IgD-negative memory B cell (primary cell): Measurements from ENCODE around the gene SLC30A4. TPM values are rescaled to one million over a fixed set of nuclear protein-coding genes. Genes with fewer than 3 reads are reported as not detected.

ENCODE experiments used
- H3K27ac Mint-ChIP-seq, 3 donors: one replicate each; pipeline ENCODE4 v1.8.0; 2020 to 2022; ENCODE audit warnings: mild to moderate bottlenecking in 3 of 3, mixed read lengths in 3 of 3, moderate library complexity in 1 of 3
- H3K27me3 Mint-ChIP-seq: one replicate; pipeline ENCODE4 v1.8.0; 2021; ENCODE audit warnings: mixed read lengths
- H3K36me3 Mint-ChIP-seq: one replicate; pipeline ENCODE4 v1.8.0; 2020; ENCODE audit warnings: mild to moderate bottlenecking, mixed read lengths
- H3K4me1 Mint-ChIP-seq, 3 donors: one replicate each; pipeline ENCODE4 v1.8.0; 2020 to 2022; ENCODE audit warnings: mixed read lengths in 3 of 3, mild to moderate bottlenecking in 1 of 3
- H3K4me3 Mint-ChIP-seq, 4 donors: one replicate each; pipeline ENCODE4 v1.8.0; 2020 to 2022; ENCODE audit warnings: mild to moderate bottlenecking in 4 of 4, mixed read lengths in 4 of 4, moderate library complexity in 3 of 4
- H3K9me3 Mint-ChIP-seq, 3 donors: one replicate each; pipeline ENCODE4 v1.8.0; 2020 to 2021; ENCODE audit warnings: mixed read lengths in 3 of 3, mild to moderate bottlenecking in 1 of 3
- polyA plus RNA-seq: library from polyadenylated mRNA; unstranded; fragments of 300-500 nt; fragmentation: Illumina TruSeq; gene quantifications from one replicate; pipeline ENCODE4 v1.2.3, GENCODE V29; 2021

Gene SLC30A4
- polyA plus RNA-seq, 1 donor from 2014 or later = 7.1 TPM

GRCh38 chr15:45476410-45476809 lies 46.1 kb downstream of the SLC30A4 start:
- Mint-ChIP-seq H3K27ac (peak overlapping the region in 1 of 3 donors; percentile 59), H3K9me3 (no peaks in the 10 kb centered on the region), H3K27me3 (peaks cover 4% of the 10 kb centered on the region), H3K4me1 (no peaks in the 10 kb centered on the region), H3K4me3 (no peak overlapping the region), H3K36me3 (peaks cover 5% of the 10 kb centered on the region)

DNA sequence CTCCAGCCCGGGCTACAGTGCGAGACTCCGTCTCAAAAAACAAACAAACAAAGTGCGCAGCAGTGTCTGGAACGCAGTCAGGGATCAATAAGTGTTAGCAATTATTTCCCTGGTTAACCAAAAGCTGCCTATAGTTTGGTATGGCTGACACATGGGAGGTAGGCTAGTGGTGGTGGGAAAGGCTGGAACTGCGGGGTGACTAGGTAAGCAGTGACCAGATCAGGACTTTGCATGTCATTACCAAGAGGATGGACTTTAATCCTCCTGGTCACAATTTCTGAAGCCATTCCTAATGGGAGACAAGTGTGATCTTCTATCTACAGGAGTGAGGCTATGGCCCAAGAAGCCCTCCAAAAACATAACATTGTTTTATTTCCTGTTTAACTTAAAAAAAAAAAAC lies 47.8 kb downstream of the SLC30A4 start:
- Mint-ChIP-seq H3K4me1 (no peaks in the 10 kb centered on the region), H3K27ac (no peak overlapping the region), H3K36me3 (no peaks in the 10 kb centered on the region), H3K27me3 (peaks cover 4% of the 10 kb centered on the region), H3K9me3 (no peaks in the 10 kb centered on the region), H3K4me3 (no peak overlapping the region)

GRCh38 chr15:45473068-45473467 lies 49.5 kb downstream of the SLC30A4 start:
- no peaks in the 10 kb centered on the region for H3K4me1 Mint-ChIP-seq
- H3K36me3 Mint-ChIP-seq = no peaks in the 10 kb centered on the region
- H3K27me3 Mint-ChIP-seq = peaks cover 4% of the 10 kb centered on the region
- no peak overlapping the region for H3K4me3 Mint-ChIP-seq
- H3K9me3 Mint-ChIP-seq = no peaks in the 10 kb centered on the region
- H3K27ac Mint-ChIP-seq = no peak overlapping the region

- Mint-ChIP-seq H3K27ac (no peak overlapping the region), H3K9me3 (no peaks in the 10 kb centered on the region), H3K27me3 (peaks cover 7% of the 10 kb centered on the region), H3K4me3 (no peak overlapping the region), H3K36me3 (no peaks in the 10 kb centered on the region), H3K4me1 (no peaks in the 10 kb centered on the region)
Measured at GRCh38 chr15:45471151-45471550, 51.4 kb downstream of the SLC30A4 start.

DNA sequence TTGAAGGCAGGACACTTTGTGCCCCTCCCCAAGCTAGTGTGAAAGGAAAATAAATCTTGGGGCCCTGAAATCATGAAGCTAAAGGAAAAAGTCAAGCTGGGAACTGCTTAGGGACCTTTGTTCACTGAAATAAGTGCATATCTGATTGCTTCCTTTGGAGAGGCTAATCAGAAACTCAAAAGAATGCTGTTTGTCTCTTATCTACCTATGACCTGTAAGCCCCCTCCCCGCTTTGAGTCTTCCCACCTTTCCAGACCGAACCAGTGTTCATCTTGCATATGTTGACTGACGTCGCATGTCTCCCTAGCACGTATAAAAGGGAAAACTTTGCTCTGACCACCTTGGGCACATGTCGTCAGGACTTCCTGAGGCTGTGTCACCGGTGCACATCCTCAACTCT lies 53.1 kb downstream of the SLC30A4 start:
- Mint-ChIP-seq H3K36me3 (no peaks in the 10 kb centered on the region), H3K9me3 (no peaks in the 10 kb centered on the region), H3K4me1 (no peaks in the 10 kb centered on the region), H3K27me3 (peaks cover 7% of the 10 kb centered on the region), H3K27ac (peak overlapping the region in 1 of 3 donors; percentile 50), H3K4me3 (no peak overlapping the region)

DNA sequence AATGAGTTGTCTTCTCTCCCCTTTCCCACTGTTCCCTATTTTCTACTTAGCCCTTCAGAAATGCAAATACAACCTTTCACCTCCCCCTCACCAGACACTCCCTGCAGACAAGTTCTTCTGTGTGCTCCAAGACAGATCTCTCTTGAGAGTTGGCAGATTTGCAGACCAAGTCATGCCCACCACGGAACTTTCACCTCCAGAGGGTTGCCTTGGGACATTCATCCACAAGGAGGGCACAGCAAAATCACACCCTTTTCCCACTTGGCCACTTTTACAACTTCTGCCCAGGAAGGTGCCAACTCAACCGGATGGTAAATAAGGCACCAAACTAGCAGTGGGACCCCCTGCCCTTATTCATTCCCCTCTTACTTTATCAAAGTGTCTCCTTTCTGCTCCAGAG lies 53.5 kb downstream of the SLC30A4 start:
- no peaks in the 10 kb centered on the region for H3K36me3 Mint-ChIP-seq
- H3K4me1 Mint-ChIP-seq = no peaks in the 10 kb centered on the region
- no peak overlapping the region for H3K27ac Mint-ChIP-seq
- H3K9me3 Mint-ChIP-seq = no peaks in the 10 kb centered on the region
- H3K27me3 Mint-ChIP-seq = peaks cover 7% of the 10 kb centered on the region
- peak overlapping the region in 1 of 4 donors; percentile 9 for H3K4me3 Mint-ChIP-seq

GRCh38 chr15:45468294-45468693 lies 54.3 kb downstream of the SLC30A4 start:
- no peak overlapping the region for H3K27ac Mint-ChIP-seq

DNA sequence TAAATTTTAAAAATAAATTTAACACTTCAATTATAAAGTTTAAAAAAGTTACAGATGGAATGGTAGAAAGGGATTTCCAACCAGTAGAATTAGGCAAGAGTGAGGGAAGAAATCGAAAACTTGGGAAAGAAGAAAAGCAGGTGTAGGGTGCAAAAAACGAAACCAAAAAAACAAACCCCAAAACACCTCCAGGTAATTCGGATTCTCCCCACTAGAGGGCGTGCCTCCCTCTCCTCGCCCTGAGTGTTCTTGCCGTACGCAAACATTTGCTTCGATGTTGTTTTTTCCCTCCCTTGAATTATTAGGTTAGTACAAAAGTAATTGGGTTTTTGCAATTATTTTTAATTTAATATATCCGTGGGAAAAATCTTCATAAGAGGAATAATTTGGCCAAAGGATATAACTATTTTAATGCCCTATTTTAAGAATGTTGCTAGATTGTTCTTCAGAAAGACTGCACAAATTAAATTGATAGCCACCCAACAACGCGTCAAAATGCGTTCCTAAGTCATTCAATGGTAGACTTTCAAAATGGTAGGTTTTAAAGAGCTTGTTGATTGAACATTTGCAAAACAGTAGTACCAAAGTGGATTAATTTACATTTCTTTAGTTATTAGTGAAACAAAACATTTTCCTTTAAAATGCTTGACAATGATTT lies 63.7 kb downstream of the SLC30A4 start:
- peaks cover 0 to under 1% (median 0%) of the 10 kb centered on the region in 3 donors for H3K9me3 Mint-ChIP-seq
- H3K27me3 Mint-ChIP-seq = no peaks in the 10 kb centered on the region
- peak overlapping the region in 2 of 3 donors; percentile 18 to 75 for H3K27ac Mint-ChIP-seq
- H3K4me3 Mint-ChIP-seq = peak overlapping the region in 2 of 4 donors; percentile 61 to 91
- H3K4me1 Mint-ChIP-seq = peaks cover 15 to 29% (median 27%) of the 10 kb centered on the region in 3 donors
- H3K36me3 Mint-ChIP-seq = no peaks in the 10 kb centered on the region

More at GRCh38 chr15:45468294-45468693, 54.3 kb downstream of the SLC30A4 start:
- Mint-ChIP-seq H3K4me1 (no peaks in the 10 kb centered on the region), H3K9me3 (peaks cover 0 to 2% (median 0%) of the 10 kb centered on the region in 3 donors), H3K27me3 (peaks cover 7% of the 10 kb centered on the region), H3K36me3 (no peaks in the 10 kb centered on the region), H3K4me3 (peak overlapping the region in 2 of 4 donors; percentile 50 to 65)

- H3K4me1 Mint-ChIP-seq = peaks cover 15 to 29% (median 27%) of the 10 kb centered on the region in 3 donors
Measured at GRCh38 chr15:45457641-45458539, 64.7 kb downstream of the SLC30A4 start.

GRCh38 chr15:45457220-45457619 lies 65.3 kb downstream of the SLC30A4 start:
- H3K9me3 Mint-ChIP-seq = no peaks in the 10 kb centered on the region
- H3K27me3 Mint-ChIP-seq = no peaks in the 10 kb centered on the region
- H3K4me3 Mint-ChIP-seq = peak overlapping the region in 2 of 4 donors; percentile 37 to 83
- H3K36me3 Mint-ChIP-seq = no peaks in the 10 kb centered on the region
- peaks cover 15 to 29% (median 27%) of the 10 kb centered on the region in 3 donors for H3K4me1 Mint-ChIP-seq
- H3K27ac Mint-ChIP-seq = peak overlapping the region; percentile 75 to 92 (median 86)

More at GRCh38 chr15:45457641-45458539, 64.7 kb downstream of the SLC30A4 start:
- no peaks in the 10 kb centered on the region for H3K36me3 Mint-ChIP-seq
- no peaks in the 10 kb centered on the region for H3K27me3 Mint-ChIP-seq
- H3K27ac Mint-ChIP-seq = peak overlapping the region; percentile 75 to 92 (median 85)
- peak overlapping the region; percentile 80 to 93 (median 87) for H3K4me3 Mint-ChIP-seq
- no peaks in the 10 kb centered on the region for H3K9me3 Mint-ChIP-seq

DNA sequence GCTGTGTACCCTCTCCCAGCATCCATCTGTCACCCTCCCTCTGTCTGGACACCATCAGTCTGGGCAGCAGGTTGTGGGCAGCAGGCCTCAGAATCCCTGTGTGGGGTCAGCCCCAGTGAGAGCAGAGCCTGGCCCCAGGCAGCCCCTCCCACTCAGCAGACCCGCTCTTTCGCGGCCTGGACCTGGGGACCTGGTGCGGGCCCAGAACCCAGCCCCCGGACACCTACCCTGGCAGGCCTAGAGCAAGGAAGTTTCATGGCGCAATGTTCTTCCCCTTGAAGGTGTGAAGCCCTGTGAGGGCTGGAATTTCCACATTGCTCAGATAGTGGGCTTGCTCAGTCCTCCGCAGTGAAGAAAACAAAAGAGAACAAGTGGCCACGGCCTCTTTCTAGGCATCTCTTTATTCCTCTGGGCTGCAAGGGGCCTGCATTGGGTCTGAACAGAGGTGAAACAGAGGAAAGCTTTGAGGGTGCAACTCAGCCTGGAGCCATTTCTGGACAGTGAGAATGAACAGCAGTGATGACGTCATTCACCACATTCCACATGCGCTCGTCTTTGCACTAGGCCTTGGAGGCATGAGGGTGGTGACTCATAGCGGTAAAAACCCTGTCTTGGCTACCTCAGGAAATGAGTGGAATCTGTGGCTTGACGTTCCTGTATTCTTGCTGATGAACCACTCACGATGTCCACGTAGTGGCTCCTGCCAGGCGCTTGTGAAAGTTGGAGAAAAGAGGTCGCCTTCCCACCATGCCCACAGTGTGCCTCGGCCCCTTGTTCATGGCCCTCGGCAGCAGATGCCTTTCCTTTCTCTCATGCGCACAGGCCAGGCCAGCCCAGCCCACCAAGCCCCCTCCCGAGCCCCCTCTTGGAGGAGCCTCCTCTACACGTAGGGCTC lies 66.1 kb downstream of the SLC30A4 start:
- Mint-ChIP-seq H3K9me3 (no peaks in the 10 kb centered on the region), H3K4me3 (peak overlapping the region in 2 of 4 donors; percentile 27 to 76), H3K27me3 (no peaks in the 10 kb centered on the region), H3K27ac (peak overlapping the region; percentile 75 to 86 (median 76)), H3K36me3 (no peaks in the 10 kb centered on the region), H3K4me1 (peaks cover 15 to 29% (median 27%) of the 10 kb centered on the region in 3 donors)

DNA sequence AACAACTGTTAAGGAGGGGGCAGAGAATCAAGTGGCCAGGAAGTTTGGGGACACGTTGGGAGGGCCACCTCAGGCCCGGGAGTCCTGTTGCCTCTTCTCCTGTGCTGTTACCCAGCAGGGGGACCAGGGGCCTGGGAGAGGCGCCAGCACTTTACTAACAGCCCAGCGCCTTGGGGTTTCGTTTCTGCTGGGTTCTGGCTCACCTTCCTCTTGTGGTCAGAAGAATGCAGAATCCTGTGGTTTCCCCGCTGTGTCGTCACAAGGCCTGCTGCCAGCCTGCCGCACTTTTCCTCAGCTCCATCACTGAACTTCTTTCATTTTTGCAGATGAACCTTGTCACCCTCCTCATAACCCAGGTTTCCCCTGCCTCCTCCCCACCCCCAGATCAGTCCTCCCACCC lies 67.7 kb downstream of the SLC30A4 start:
- Mint-ChIP-seq H3K4me3 (peak overlapping the region; percentile 25 to 88 (median 77)), H3K36me3 (no peaks in the 10 kb centered on the region), H3K27me3 (peaks cover 1% of the 10 kb centered on the region), H3K9me3 (no peaks in the 10 kb centered on the region), H3K4me1 (peaks cover 15 to 29% (median 27%) of the 10 kb centered on the region in 3 donors), H3K27ac (peak overlapping the region; percentile 39 to 96 (median 88))

- Mint-ChIP-seq H3K4me1 (peaks cover 11 to 13% (median 12%) of the 10 kb centered on the region in 3 donors), H3K9me3 (no peaks in the 10 kb centered on the region), H3K36me3 (no peaks in the 10 kb centered on the region), H3K27ac (peak overlapping the region in 1 of 3 donors; percentile 46), H3K4me3 (no peak overlapping the region), H3K27me3 (peaks cover 1% of the 10 kb centered on the region)
Measured at GRCh38 chr15:45451265-45451664, 71.3 kb downstream of the SLC30A4 start.
